Measurements from ENCODE around the gene GDPD4.

The GDPD4 gene

GRCh38 chr11:77205467-77206263 lies 95.8 kb downstream of the GDPD4 start:
- no peak for DNase-seq (ENCODE audit: low read depth)

- DNase-seq (ENCODE audit: low read depth), result no peak
Observed at GRCh38 chr11:77204754-77205466, 96.6 kb downstream of the GDPD4 start.

DNA sequence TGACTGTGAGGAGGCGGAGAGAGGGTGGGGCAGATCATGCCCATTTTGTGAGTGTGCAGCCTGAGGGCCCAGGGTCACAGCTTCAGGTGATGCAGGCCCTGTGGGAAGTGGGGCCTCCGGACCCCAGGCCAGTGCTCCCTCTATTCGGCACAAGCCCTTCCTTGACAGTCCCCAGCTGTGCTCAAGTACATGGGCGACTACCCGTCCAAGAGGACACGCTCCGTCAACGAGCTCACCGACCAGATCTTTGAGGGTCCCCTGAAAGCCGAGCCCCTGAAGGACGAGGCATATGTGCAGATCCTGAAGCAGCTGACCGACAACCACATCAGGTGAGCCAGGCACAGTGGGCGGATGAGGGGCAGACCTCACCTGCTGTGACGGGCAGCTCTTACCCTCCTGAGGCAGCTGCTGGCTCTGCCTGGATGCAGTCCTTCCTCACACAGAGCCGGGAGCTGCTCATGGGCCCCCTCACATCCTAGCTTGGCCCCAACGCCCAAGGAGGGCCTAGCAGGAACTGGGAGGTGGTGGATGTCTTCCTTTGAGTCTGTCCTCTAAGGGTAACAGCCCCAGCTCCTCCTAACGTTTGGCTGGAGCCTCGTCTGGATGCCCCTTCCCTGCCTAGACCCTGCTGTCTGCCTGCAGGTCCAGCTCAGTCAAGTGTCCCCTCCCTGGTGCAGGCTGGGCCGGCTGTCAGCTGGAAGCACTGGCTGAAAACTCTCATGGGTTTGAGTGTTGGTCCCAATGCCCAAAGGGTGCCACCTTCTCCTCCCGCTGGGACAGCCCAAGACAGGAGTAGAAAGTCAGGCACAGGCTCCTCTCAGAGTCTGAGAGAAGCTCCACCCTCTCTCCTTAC lies 97.4 kb downstream of the GDPD4 start:
- no peak for DNase-seq (ENCODE audit: low read depth)

GRCh38 chr11:77202941-77203900 lies 98.3 kb downstream of the GDPD4 start:
- DNase-seq (ENCODE audit: low read depth), result no peak

GRCh38 chr11:77201991-77202841 lies 99.3 kb downstream of the GDPD4 start:
- DNase-seq (ENCODE audit: low read depth), result no peak

GRCh38 chr11:77201370-77201769 lies 100.1 kb downstream of the GDPD4 start:
- DNase-seq (ENCODE audit: low read depth), result no peak

DNA sequence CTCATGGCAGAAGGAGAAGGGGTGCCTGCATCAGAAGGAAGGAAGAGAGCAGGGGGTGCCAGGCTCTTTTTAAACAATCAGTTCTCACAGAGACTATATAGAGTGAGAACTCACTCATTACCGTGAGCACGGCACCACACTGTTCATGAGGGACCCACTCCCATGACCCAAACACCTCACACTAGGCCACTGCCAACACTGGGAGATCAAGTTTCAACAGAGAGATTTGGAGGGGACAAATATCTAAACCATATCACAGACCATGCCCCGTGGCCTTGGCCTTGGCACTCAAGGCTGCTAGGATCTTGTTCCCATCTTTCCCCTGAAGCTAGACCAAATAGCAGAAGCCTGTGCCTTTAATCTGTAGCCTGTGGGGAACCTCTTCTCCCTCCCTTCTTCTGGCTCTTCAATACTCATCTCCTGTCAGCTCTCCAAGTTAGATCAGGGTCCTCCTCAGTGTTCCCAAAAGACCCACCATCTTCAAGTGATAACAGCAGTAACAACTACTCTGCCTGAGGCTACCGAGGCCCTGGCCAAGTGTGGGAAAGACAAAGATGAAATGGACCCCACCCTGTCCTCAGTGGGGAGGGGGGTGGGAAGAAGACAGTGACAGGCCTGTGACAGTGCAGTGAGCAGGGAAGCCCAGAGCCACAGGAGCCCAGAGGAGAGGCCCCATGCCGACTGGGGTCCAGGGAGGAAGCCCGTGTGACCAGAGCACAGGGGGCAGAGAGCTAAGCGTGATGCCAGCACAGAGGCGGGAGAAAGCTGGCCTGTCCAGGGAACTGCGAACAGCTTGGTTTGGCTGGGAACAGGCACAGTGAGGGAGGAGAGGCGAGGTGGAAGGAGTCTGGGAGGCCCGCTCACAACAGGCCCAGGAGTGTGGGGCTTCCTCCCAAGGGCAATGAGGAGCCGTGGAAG lies 100.9 kb downstream of the GDPD4 start:
- DNase-seq (ENCODE audit: low read depth), result no peak

- no peak for DNase-seq (ENCODE audit: low read depth)
Observed at GRCh38 chr11:77199137-77199745, 102.2 kb downstream of the GDPD4 start.

- DNase-seq (ENCODE audit: low read depth), result no peak
Observed at GRCh38 chr11:77198440-77198849, 103.0 kb downstream of the GDPD4 start.

DNA sequence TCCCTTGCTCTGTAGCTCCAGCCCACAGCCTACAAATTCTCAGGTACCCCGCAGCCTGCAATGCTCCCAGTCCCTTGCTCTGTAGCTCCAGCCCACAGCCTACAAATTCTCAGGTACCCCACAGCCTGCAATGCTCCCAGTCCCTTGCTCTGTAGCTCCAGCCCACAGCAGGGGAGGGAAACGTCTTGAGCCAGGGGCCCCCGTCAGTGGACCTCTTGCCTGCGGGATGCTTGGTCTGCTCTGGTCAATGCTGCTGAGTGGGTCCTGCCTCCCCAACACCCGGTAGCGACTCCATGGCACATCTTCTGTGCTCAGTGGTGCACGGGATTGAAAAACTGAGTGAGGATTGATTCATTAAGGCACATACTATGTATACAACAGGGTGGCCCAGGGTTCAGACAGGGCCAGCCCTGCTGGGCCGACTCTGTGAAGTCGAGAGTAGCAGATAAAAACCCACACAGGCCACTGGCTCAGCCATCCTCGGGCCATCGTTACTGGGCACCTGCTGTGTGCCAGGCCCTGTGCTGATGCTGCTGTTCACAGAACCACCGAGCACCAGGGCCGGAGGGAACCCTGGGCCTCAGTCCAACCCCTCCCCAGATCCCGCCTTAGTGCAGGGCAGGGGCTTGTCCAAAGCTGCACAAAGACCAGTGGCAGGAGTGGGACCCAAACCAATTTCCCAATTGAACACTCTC lies 103.7 kb downstream of the GDPD4 start:
- no peak for DNase-seq (ENCODE audit: low read depth)

- no peak for DNase-seq (ENCODE audit: low read depth)
Observed at GRCh38 chr11:77196961-77197360, 104.5 kb downstream of the GDPD4 start.

DNA sequence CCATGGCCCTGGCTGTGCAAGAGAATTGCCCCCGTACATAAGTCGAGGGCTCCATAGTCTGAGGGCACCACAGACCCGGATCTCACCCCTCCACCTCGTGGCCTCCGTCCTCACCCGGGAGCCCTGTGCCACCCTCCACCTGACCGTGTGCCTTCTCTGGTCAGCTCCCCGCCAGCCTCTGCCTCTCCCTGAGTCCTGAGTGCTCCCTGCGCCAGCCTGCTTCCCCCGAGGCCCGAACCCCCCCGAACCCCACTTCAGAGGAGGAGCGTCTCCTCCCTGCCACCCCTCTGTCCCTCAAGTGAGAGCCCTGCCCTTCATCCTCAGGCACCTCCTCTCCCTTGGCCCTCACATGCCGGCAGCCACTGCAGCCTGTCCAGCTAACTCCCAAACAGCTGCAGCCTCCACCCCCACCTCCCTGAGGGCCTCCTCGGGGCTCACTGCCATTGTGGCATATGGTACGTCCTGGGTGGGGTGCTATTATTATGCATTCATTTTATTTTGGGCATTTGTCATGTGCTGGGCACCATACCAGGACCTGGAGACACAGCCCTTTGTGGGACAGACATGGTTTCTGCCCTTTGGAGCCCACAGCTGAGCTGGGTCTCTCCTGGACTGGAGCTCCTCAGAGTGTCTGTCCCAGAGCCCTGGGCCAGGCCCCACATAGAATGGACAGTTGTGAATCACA lies 106.3 kb downstream of the GDPD4 start:
- DNase-seq (ENCODE audit: low read depth), result no peak

- no peak for DNase-seq (ENCODE audit: low read depth)
Observed at GRCh38 chr11:77193911-77194830, 107.3 kb downstream of the GDPD4 start.

DNA sequence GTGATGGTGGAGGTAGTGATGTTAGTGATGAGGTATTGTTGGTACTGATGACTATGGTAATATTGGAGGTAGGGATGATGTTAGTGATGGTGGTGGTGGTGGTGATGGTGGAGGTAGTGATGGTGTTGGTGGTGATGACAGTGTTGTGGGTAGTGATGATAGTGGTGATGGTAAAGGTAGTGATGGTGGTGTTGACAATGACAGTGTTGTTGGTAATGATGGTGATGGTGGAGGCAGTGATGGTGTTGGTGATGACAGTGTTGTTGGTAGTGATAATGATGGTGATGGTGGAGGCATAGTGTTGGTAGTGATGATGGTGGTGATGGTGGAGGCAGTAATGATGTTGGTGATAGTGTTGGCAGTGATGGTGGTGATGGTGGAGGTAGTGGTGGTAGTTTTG lies 108.3 kb downstream of the GDPD4 start:
- no peak for DNase-seq (ENCODE audit: low read depth)

- peak; percentile 14 for DNase-seq (ENCODE audit: low read depth)
Observed at GRCh38 chr11:77191823-77192495, 109.5 kb downstream of the GDPD4 start.

- DNase-seq (ENCODE audit: low read depth), result no peak
Observed at GRCh38 chr11:77191429-77191822, 110.1 kb downstream of the GDPD4 start.
